Activated CD4-positive, alpha-beta T cell treated with anti-CD3 and anti-CD28 coated beads for 24 hours (primary cell): ENCODE measurements around the gene CTNND2.

Source experiments
- DNase-seq, 2 donors: peaks; one replicate each; pipeline ENCODE4 v3.0.0-alpha.2; 2020; ENCODE audit warnings: low read depth in 2 of 2

Gene CTNND2

GRCh38 chr5:11594021-11594420 lies 310.2 kb downstream of the CTNND2 start:
- no peak for DNase-seq

- DNase-seq, result no peak
Measured at GRCh38 chr5:11590475-11590874, 313.8 kb downstream of the CTNND2 start.

- no peak for DNase-seq
Measured at GRCh38 chr5:11588803-11589202, 315.4 kb downstream of the CTNND2 start.

GRCh38 chr5:11584017-11584416 lies 320.2 kb downstream of the CTNND2 start:
- DNase-seq, result no peak

- DNase-seq, result no peak
Measured at GRCh38 chr5:11579351-11579750, 324.9 kb downstream of the CTNND2 start.

- DNase-seq, result no peak
Measured at GRCh38 chr5:11574787-11575186, 329.5 kb downstream of the CTNND2 start.

GRCh38 chr5:11573140-11573992 lies 330.9 kb downstream of the CTNND2 start:
- DNase-seq, result no peak

- DNase-seq, result no peak
Measured at GRCh38 chr5:11564706-11565105, 339.5 kb downstream of the CTNND2 start.

GRCh38 chr5:11563822-11564221 lies 340.4 kb downstream of the CTNND2 start:
- DNase-seq, result no peak

GRCh38 chr5:11560915-11561697 lies 343.1 kb downstream of the CTNND2 start:
- no peak for DNase-seq

GRCh38 chr5:11557063-11557462 lies 347.2 kb downstream of the CTNND2 start:
- no peak for DNase-seq

GRCh38 chr5:11555171-11555570 lies 349.1 kb downstream of the CTNND2 start:
- DNase-seq, result no peak

- DNase-seq, result no peak
Measured at GRCh38 chr5:11547730-11548129, 356.5 kb downstream of the CTNND2 start.

GRCh38 chr5:11547140-11547539 lies 357.1 kb downstream of the CTNND2 start:
- no peak for DNase-seq

- no peak for DNase-seq
Measured at GRCh38 chr5:11540112-11540511, 364.1 kb downstream of the CTNND2 start.

GRCh38 chr5:11531811-11532555 lies 372.3 kb downstream of the CTNND2 start:
- no peak for DNase-seq

- DNase-seq, result no peak
Measured at GRCh38 chr5:11528720-11529119, 375.5 kb downstream of the CTNND2 start.

GRCh38 chr5:11527652-11528349 lies 376.4 kb downstream of the CTNND2 start:
- no peak for DNase-seq

- DNase-seq, result no peak
Measured at GRCh38 chr5:11525020-11525419, 379.2 kb downstream of the CTNND2 start.

- DNase-seq, result no peak
Measured at GRCh38 chr5:11524188-11524587, 380.1 kb downstream of the CTNND2 start.

GRCh38 chr5:11522796-11523195 lies 381.4 kb downstream of the CTNND2 start:
- no peak for DNase-seq
